Measurements from ENCODE around the gene NAPB.

NAPB gene

GRCh38 chr20:23404196-23404595 lies 17.1 kb downstream of the NAPB start:
- DNase-seq (ENCODE audit: low spot score), result no peak

GRCh38 chr20:23403751-23404150 lies 17.5 kb downstream of the NAPB start:
- no peak for DNase-seq (ENCODE audit: low spot score)

GRCh38 chr20:23401051-23401450 lies 20.2 kb downstream of the NAPB start:
- no peak for DNase-seq (ENCODE audit: low spot score)

GRCh38 chr20:23399568-23400241 lies 21.6 kb downstream of the NAPB start:
- DNase-seq (ENCODE audit: low spot score), result no peak

GRCh38 chr20:23397961-23398360 lies 23.3 kb downstream of the NAPB start:
- no peak for DNase-seq (ENCODE audit: low spot score)

- no peak for DNase-seq (ENCODE audit: low spot score)
These were observed 24.2 kb downstream of the NAPB start for GRCh38 chr20:23396950-23397627.

- DNase-seq (ENCODE audit: low spot score), result no peak
These were observed 27.1 kb downstream of the NAPB start for GRCh38 chr20:23393996-23394775.

GRCh38 chr20:23391707-23392310 lies 29.5 kb downstream of the NAPB start:
- DNase-seq (ENCODE audit: low spot score), result no peak

GRCh38 chr20:23390091-23390774 lies 31.1 kb downstream of the NAPB start:
- DNase-seq (ENCODE audit: low spot score), result no peak

GRCh38 chr20:23387118-23387443 lies 34.2 kb downstream of the NAPB start:
- DNase-seq (ENCODE audit: low spot score), result no peak

- DNase-seq (ENCODE audit: low spot score), result no peak
These were observed 34.8 kb downstream of the NAPB start for GRCh38 chr20:23386304-23387117.

GRCh38 chr20:23381876-23382275 lies 39.4 kb downstream of the NAPB start:
- DNase-seq (ENCODE audit: low spot score), result no peak

- no peak for DNase-seq (ENCODE audit: low spot score)
These were observed 41.5 kb downstream of the NAPB start for GRCh38 chr20:23379772-23380171.

- no peak for DNase-seq (ENCODE audit: low spot score)
These were observed 45.5 kb downstream of the NAPB start for GRCh38 chr20:23375827-23376226.

GRCh38 chr20:23374441-23374840 lies 46.8 kb downstream of the NAPB start:
- DNase-seq (ENCODE audit: low spot score), result no peak

- DNase-seq (ENCODE audit: low spot score), result no peak
These were observed 49.8 kb downstream of the NAPB start for GRCh38 chr20:23371496-23371895.

- no peak for DNase-seq (ENCODE audit: low spot score)
These were observed 50.4 kb downstream of the NAPB start for GRCh38 chr20:23370873-23371272.

- no peak for DNase-seq (ENCODE audit: low spot score)
These were observed 51.0 kb downstream of the NAPB start for GRCh38 chr20:23370274-23370673.

GRCh38 chr20:23369072-23369823 lies 52.0 kb downstream of the NAPB start:
- no peak for DNase-seq (ENCODE audit: low spot score)

- no peak for DNase-seq (ENCODE audit: low spot score)
These were observed 52.8 kb downstream of the NAPB start for GRCh38 chr20:23368316-23369071.
